Erythroblast (primary cell): ENCODE measurements around the gene SIL1.
"Not testable (repeated sequence)": the region's sequence is repeated elsewhere in the genome, so short reads cannot be mapped to it uniquely, and the experiment has no call there.

Experiments
- GATA1 ChIP-seq: IDR thresholded peaks from 2 replicates; pipeline ENCODE4 v1.6.1; 2011; ENCODE audit warnings: low read depth, mild to moderate bottlenecking, control low read depth, low read length, moderate library complexity
- POLR2A ChIP-seq: IDR thresholded peaks from 2 replicates; pipeline ENCODE4 v1.6.1; 2011; ENCODE audit warnings: mild to moderate bottlenecking, low read length

DNA sequence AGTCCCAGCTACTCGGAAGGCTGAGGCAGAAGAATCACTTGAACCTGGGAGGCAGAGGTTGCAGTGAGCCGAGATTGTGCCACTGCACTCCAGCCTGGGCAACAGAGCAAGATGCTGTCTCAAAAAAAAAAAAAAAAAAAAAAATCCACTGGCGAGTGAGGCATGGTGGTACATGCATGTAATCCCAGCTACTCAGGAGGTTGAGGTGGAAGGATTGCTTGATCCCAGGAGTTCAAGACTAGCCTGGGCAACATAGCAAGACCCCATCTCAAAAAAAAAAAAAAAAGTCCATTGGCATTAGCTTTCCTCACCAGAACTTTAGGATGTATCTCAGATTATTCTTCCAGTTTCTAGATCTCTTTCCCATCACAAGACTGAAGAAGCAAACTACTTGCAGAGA is 6.2 kb downstream of the SIL1 start:
- not testable (repeated sequence) for TF ChIP-seq POLR2A, GATA1
